IMR-90 (cell line): ENCODE data around the gene ADCY5. TPM values are rescaled to one million over a fixed set of nuclear protein-coding genes. Genes with fewer than 3 reads are reported as not detected.

ENCODE experiments used
- ATAC-seq: fragments of 200-7000 bp; cut with Tn5 transposase; 2 replicates; pipeline ENCODE4 v1.9.1; 2020; ENCODE audit warnings: low read depth, mild to moderate bottlenecking, moderate library complexity
- BruUV-seq: library from RNA; stranded (reverse); fragments of 400-500 nt; replicated peaks from 2 replicates; lab custom pipeline; 2021; lab: Mats Ljungman, UMichigan
- CTCF ChIA-PET: fragments of 300-600 bp; formaldehyde crosslinking; extraction: SDS; loops from one replicate; lab custom pipeline; 2021; ENCODE audit warnings: antibody characterized with exemption; lab: Yijun Ruan, JAX
- POLR2A ChIA-PET: fragments of 300-600 bp; sonication (Branson Sonifier 250); formaldehyde crosslinking; loops from one replicate; lab custom pipeline; 2022; ENCODE audit warnings: antibody characterized with exemption; ENCODE audit not compliant: unreplicated experiment; lab: Charles Lee
- DNase-seq: peaks from one replicate; pipeline ENCODE4 v3.0.0; 2013
- H2AFZ ChIP-seq: replicated peaks from 2 replicates; pipeline ENCODE3; 2013; ENCODE audit warnings: low read length, mild to moderate bottlenecking; ENCODE audit not compliant: poor library complexity
- H2AK5ac ChIP-seq: 2 replicates; pipeline ENCODE4 v1.6.1; 2013; ENCODE audit warnings: low read depth, low read length, inconsistent platforms
- H2AK9ac ChIP-seq: replicated peaks from 2 replicates; pipeline ENCODE3; 2013; ENCODE audit warnings: mild to moderate bottlenecking, low read depth, low read length, moderate library complexity; ENCODE audit not compliant: poor library complexity
- H2BK120ac ChIP-seq: 2 replicates; pipeline ENCODE4 v1.6.1; 2013; ENCODE audit warnings: low read depth, low read length, inconsistent platforms
- H2BK15ac ChIP-seq: 3 replicates; pipeline ENCODE4 v1.6.1; 2013; ENCODE audit warnings: low read depth, low read length, inconsistent platforms
- H2BK20ac ChIP-seq: 2 replicates; pipeline ENCODE4 v1.6.1; 2013; ENCODE audit warnings: low read depth, mild to moderate bottlenecking, inconsistent platforms, low read length, moderate library complexity
- H2BK5ac ChIP-seq: 2 replicates; pipeline ENCODE4 v1.6.1; 2013; ENCODE audit warnings: mild to moderate bottlenecking, low read depth, low read length, inconsistent platforms; ENCODE audit not compliant: poor library complexity, severe bottlenecking
- H3K14ac ChIP-seq: replicated peaks from 2 replicates; pipeline ENCODE4 v1.6.1; 2013; ENCODE audit warnings: low read depth, low read length, inconsistent platforms
- H3K18ac ChIP-seq: 2 replicates; pipeline ENCODE4 v1.6.1; 2013; ENCODE audit warnings: low read depth, low read length, control low read depth
- H3K23ac ChIP-seq: 2 replicates; pipeline ENCODE4 v1.6.1; 2013; ENCODE audit warnings: low read depth, low read length, inconsistent platforms
- H3K27ac ChIP-seq: 2 replicates; pipeline ENCODE4 v1.5.1; 2013; ENCODE audit warnings: mild to moderate bottlenecking, control low read depth, low read length; ENCODE audit not compliant: insufficient read depth
- H3K27me3 ChIP-seq: 2 replicates; pipeline ENCODE4 v1.6.1; 2013; ENCODE audit warnings: low read length; ENCODE audit not compliant: control insufficient read depth, insufficient read depth
- H3K36me3 ChIP-seq: 2 replicates; pipeline ENCODE4 v1.6.1; 2013; ENCODE audit warnings: low read length, mixed read lengths; ENCODE audit not compliant: control insufficient read depth, insufficient read depth
- H3K4ac ChIP-seq: 2 replicates; pipeline ENCODE4 v1.6.1; 2013; ENCODE audit warnings: low read depth, low read length, inconsistent platforms
- H3K4me1 ChIP-seq: 2 replicates; pipeline ENCODE4 v1.6.1; 2013; ENCODE audit warnings: low read length, mixed read lengths; ENCODE audit not compliant: control insufficient read depth, insufficient read depth
- H3K4me2 ChIP-seq: 2 replicates; pipeline ENCODE4 v1.6.1; 2013; ENCODE audit warnings: low read depth, mild to moderate bottlenecking, control low read depth, low read length, moderate library complexity
- H3K4me3 ChIP-seq: 2 replicates; pipeline ENCODE4 v1.5.1; 2013; ENCODE audit warnings: low read depth, mild to moderate bottlenecking, control low read depth, low read length, moderate library complexity; ENCODE audit not compliant: insufficient read depth
- H3K56ac ChIP-seq: 2 replicates; pipeline ENCODE4 v1.6.1; 2013; ENCODE audit warnings: low read length, inconsistent platforms; ENCODE audit not compliant: insufficient read depth; ENCODE audit errors: extremely low read depth
- H3K79me1 ChIP-seq, 2 experiments: 2 replicates each; pipeline ENCODE4 v1.6.1; 2013; ENCODE audit warnings: low read length in 2 of 2, inconsistent platforms in 1 of 2, low read depth in 1 of 2
- H3K9ac ChIP-seq: 2 replicates; pipeline ENCODE4 v1.6.1; 2013; ENCODE audit warnings: low read depth, low read length, control low read depth
- H3K9me1 ChIP-seq: 2 replicates; pipeline ENCODE4 v1.6.1; 2013; ENCODE audit warnings: low read length, inconsistent platforms; ENCODE audit not compliant: insufficient read depth
- H3K9me3 ChIP-seq: 2 replicates; pipeline ENCODE4 v1.6.1; 2013; ENCODE audit warnings: low read length; ENCODE audit not compliant: control insufficient read depth, insufficient read depth
- H4K20me1 ChIP-seq: 2 replicates; pipeline ENCODE4 v1.6.1; 2013; ENCODE audit warnings: low read length, inconsistent platforms; ENCODE audit not compliant: insufficient read depth
- H4K5ac ChIP-seq: 2 replicates; pipeline ENCODE4 v1.6.1; 2013; ENCODE audit warnings: mild to moderate bottlenecking, low read depth, low read length, control low read depth
- H4K8ac ChIP-seq, 2 experiments: 2 replicates each; pipeline ENCODE4 v1.6.1; 2013; ENCODE audit warnings: low read depth in 2 of 2, low read length in 2 of 2, control low read depth in 1 of 2, inconsistent platforms in 1 of 2
- H4K91ac ChIP-seq: 2 replicates; pipeline ENCODE4 v1.6.1; 2013; ENCODE audit warnings: low read depth, low read length, inconsistent platforms; ENCODE audit not compliant: insufficient read depth
- BHLHE40 ChIP-seq: fragments of 150-350 bp; IDR thresholded peaks from 2 replicates; pipeline ENCODE4 v1.6.1; 2016; ENCODE audit warnings: mild to moderate bottlenecking, low read depth, low read length
- CHD1 ChIP-seq: IDR thresholded peaks from 2 replicates; pipeline ENCODE4 v1.6.1; 2012; ENCODE audit warnings: low read depth, low read length, improper control_type of control experiment
- MAFK ChIP-seq: IDR thresholded peaks from 2 replicates; pipeline ENCODE4 v1.6.1; 2012; ENCODE audit warnings: low read depth, low read length, improper control_type of control experiment
- SMC3 ChIP-seq: fragments of 150-350 bp; IDR thresholded peaks from 2 replicates; pipeline ENCODE4 v1.6.1; 2016; ENCODE audit warnings: low read depth, mild to moderate bottlenecking, antibody characterized with exemption, low read length, moderate library complexity
- WGBS, 2 experiments: methylation state at CpG; one replicate each; pipeline versions ENCODE4 v1.1.5 to v1.1.7; 2013; ENCODE audit warnings: missing lambda C conversion rate in 2 of 2; ENCODE audit not compliant: insufficient read length in 1 of 2; ENCODE audit errors: extremely low coverage in 2 of 2; 5-methylcytosine and 5-hydroxymethylcytosine counted together
- dilution Hi-C: fragments of 300-500 bp; cut with HindIII; formaldehyde crosslinking; loops from one replicate; pipeline ENCODE4 v1.14.3; 2018; ENCODE audit warnings: low sequenced_read_pairs; ENCODE audit not compliant: unreplicated experiment
- in situ Hi-C: fragments of 300-500 bp; cut with MboI; formaldehyde crosslinking; loops from 3 replicates; pipeline ENCODE4 v1.14.3; 2019; ENCODE audit warnings: low sequenced_read_pairs, inconsistent platforms, mixed read lengths
- intact Hi-C: fragments of 100-400 bp; cut with micrococcal nuclease; formaldehyde crosslinking; loops from 2 replicates; pipeline ENCODE4 v1.10.0; 2022
- polyA plus RNA-seq, 3 experiments: library from polyadenylated mRNA; depleted of rRNA; stranded (reverse); fragments of >200 nt; gene quantifications; 2 replicates each; pipeline ENCODE4 v1.2.3, GENCODE V29; 2012; ENCODE audit warnings: low replicate concordance in 1 of 3
- total RNA-seq: library from RNA; depleted of rRNA; stranded (reverse); fragments of >200 nt; gene quantifications from 2 replicates; pipeline ENCODE4 v1.2.3, GENCODE V29; 2012

Gene ADCY5
- total and polyA plus RNA-seq, 2 of the 4 experiments (the other 2 are of a cell fraction) = 0.14 to 0.18 TPM

- ATAC-seq = no peak
- intact Hi-C loops (no loop called here), in situ Hi-C loops (no loop called here), dilution Hi-C loops (no loop called here)
- Histone ChIP-seq H3K4me1 (peaks cover 2% of the 10 kb centered on the region; the same call in 1 of the 2 replicates), H2AK9ac (no peak overlapping the region), H3K4me3 (no peak overlapping the region), H3K27me3 (no peaks in the 10 kb centered on the region), H4K8ac (no peak overlapping the region), H3K14ac (no peak overlapping the region), H2BK20ac (no peak overlapping the region), H3K9me3 (no peaks in the 10 kb centered on the region), H2BK5ac (no peak overlapping the region), H2AK5ac (no peak overlapping the region), H3K23ac (no peak overlapping the region), H3K4ac (no peak overlapping the region), H4K91ac (no peak overlapping the region), H3K79me1 (no peaks in the 10 kb centered on the region; a peak in 1 of 4 replicates), H3K56ac (no peak overlapping the region), H3K4me2 (no peak overlapping the region), H3K9ac (no peak overlapping the region), H3K18ac (no peak overlapping the region), H2BK120ac (no peak overlapping the region), H3K27ac (no peak overlapping the region), H4K5ac (no peak overlapping the region), H4K20me1 (no peaks in the 10 kb centered on the region), H3K36me3 (0 out of 2 replicates have a peak, but pooled peaks cover 1% of the 10 kb centered on the region), H2AFZ (no peak overlapping the region), H2BK15ac (no peak overlapping the region), H3K9me1 (peaks cover 5% of the 10 kb centered on the region; the same call in 1 of the 2 replicates)
- no TSS peak for BruUV-seq
- TF ChIP-seq SMC3 = no peak
- TF ChIP-seq MAFK = no peak
- TF ChIP-seq CHD1 = no peak
- no peak for TF ChIP-seq BHLHE40
- DNase-seq = no peak
- CTCF ChIA-PET = interaction anchor here (1.0 kb wide), 1 partner anchor 10 kb away, joined by 4 read pairs; no protein-coding TSS in a partner anchor
- POLR2A ChIA-PET = no interaction called here
- 82% methylated on average over 5 of the region's 10 CpGs; no CpG with 5 or more reads in 1 of the 2 experiments for WGBS, 2 experiments
These were observed 172.4 kb downstream of the ADCY5 start for GRCh38 chr3:123276346-123277006.
